Naive thymus-derived CD8-positive, alpha-beta T cell (primary cell): ENCODE data around the gene ZNF555. TPM values are rescaled to one million over a fixed set of nuclear protein-coding genes. Genes with fewer than 3 reads are reported as not detected.
A peak's percentile ranks its signal among the peaks of the same experiment; 100 is the strongest.

Experiments used
- ATAC-seq, 2 donors: fragments of 150-1000 bp; cut with Tn5 transposase in 1 of 2; sonication (Bioruptor Pico), chemical (Tn5 transposase) in 1 of 2; 1 replicate in 1 of 2; 2 replicates in 1 of 2; pipeline ENCODE4 v1.10.0; 2021; ENCODE audit warnings: mild to moderate bottlenecking in 2 of 2, moderate library complexity in 2 of 2
- POLR2A ChIA-PET: fragments of 350-600 bp; sonication (Branson Sonifier 250); formaldehyde crosslinking; loops from one replicate; lab custom pipeline; 2021; ENCODE audit warnings: antibody characterized with exemption; lab: Charles Lee
- DNase-seq, 10 donors: peaks; one replicate each; pipeline versions ENCODE4 v3.0.0 to v3.0.0-alpha.2; 2020 to 2022
- H3K27ac Mint-ChIP-seq, 10 donors: one replicate each; pipeline ENCODE4 v1.8.0; 2020 to 2022; ENCODE audit warnings: mild to moderate bottlenecking in 10 of 10, mixed read lengths in 10 of 10, moderate library complexity in 4 of 10, inconsistent platforms in 1 of 10
- H3K27me3 Mint-ChIP-seq, 5 donors: one replicate each; pipeline ENCODE4 v1.8.0; 2021 to 2022; ENCODE audit warnings: mixed read lengths in 5 of 5
- H3K36me3 Mint-ChIP-seq, 3 donors: one replicate each; pipeline ENCODE4 v1.8.0; 2020 to 2022; ENCODE audit warnings: mixed read lengths in 3 of 3, mild to moderate bottlenecking in 2 of 3, inconsistent platforms in 1 of 3
- H3K4me1 Mint-ChIP-seq, 4 donors: one replicate each; pipeline ENCODE4 v1.8.0; 2021 to 2022; ENCODE audit warnings: mixed read lengths in 4 of 4
- H3K4me3 Mint-ChIP-seq, 10 donors: one replicate each; pipeline ENCODE4 v1.8.0; 2020 to 2022; ENCODE audit warnings: mild to moderate bottlenecking in 10 of 10, mixed read lengths in 10 of 10, moderate library complexity in 6 of 10, inconsistent platforms in 1 of 10
- H3K9me3 Mint-ChIP-seq, 9 donors: one replicate each; pipeline ENCODE4 v1.8.0; 2020 to 2022; ENCODE audit warnings: mixed read lengths in 9 of 9, mild to moderate bottlenecking in 3 of 9, inconsistent platforms in 1 of 9, moderate library complexity in 1 of 9
- polyA plus RNA-seq, 3 donors: library from polyadenylated mRNA; unstranded; fragments of 300-500 nt; fragmentation: Illumina TruSeq; gene quantifications; one replicate each; pipeline ENCODE4 v1.2.3, GENCODE V29; 2021
- total RNA-seq, 8 experiments: library from RNA in 2 of 8; stranded (reverse) in 2 of 8; gene quantifications; one replicate each; pipeline ENCODE4 v1.2.3 and lab custom pipeline; 2021 to 2026

Gene ZNF555
- total and polyA plus RNA-seq, 5 experiments from 2014 or later, result 1.0 to 8.7 (median 3.4) TPM

GRCh38 chr19:2819540-2820111 lies 21.6 kb upstream of the ZNF555 start, which contains the start of gene ZNF554:
Gene ZNF554 (plus strand): TSS chr19:2819868. CDS start chr19:2820072, 204 bp downstream.
- H3K4me1 Mint-ChIP-seq, result peaks cover 0 to 14% (median 6%) of the 10 kb centered on the region in 4 donors
- H3K36me3 Mint-ChIP-seq, result peaks cover 0 to 1% (median 0%) of the 10 kb centered on the region in 3 donors
- POLR2A ChIA-PET, result interaction anchor here (0.6 to 2.0 kb wide), 5 partner anchors 12 to 123 kb away, joined by 3 to 11 read pairs (median 3); partner anchors contain the start of genes SGTA and ZNF555
- H3K27me3 Mint-ChIP-seq, result no peaks in the 10 kb centered on the region
- peak within 1 kb of the TSS in 8 of 10 donors; percentile 39 to 87 (median 76) for H3K27ac Mint-ChIP-seq
- H3K4me3 Mint-ChIP-seq, result peak within 1 kb of the TSS; percentile 81 to 93 (median 87)
- DNase-seq, result peak; percentile 96 to 100 (median 99)
- H3K9me3 Mint-ChIP-seq, result no peaks in the 10 kb centered on the region
- peak; percentile 93 to 94 for ATAC-seq

DNA sequence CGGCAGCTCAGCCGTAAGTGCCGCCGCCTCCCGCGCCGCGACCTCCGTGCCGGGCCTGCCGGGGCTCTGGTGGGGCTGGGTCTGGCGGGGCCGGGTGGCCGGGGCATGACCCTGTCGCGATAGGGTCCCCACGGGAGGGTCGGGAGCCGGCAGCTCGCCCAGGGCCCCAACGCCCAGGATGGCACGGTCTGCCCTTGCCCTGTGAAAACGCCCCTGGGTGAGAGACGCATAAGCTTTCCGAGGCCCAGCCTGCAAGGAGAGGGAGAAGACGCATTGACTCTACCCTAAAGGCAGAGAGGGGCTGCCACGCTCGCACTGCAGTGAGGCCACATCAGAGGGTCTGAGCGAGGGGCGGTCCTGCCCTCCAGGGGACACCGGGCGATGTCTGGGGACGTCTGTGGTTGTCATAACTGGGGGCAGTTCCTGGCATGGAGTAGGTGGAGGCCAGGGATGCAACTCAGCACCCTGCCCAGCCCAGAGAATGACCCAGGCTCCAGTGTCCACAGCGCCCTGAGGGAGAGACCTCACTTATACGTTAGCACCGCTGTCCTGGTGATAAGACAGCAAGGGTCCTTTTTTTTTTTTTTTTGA lies 21.1 kb upstream of the ZNF555 start:
- peak in 1 of 10 donors; percentile 5 for DNase-seq

GRCh38 chr19:2822846-2823245 lies 18.4 kb upstream of the ZNF555 start:
- POLR2A ChIA-PET, result interaction anchor here (1.4 kb wide), 1 partner anchor 19 kb away, joined by 3 read pairs; the partner anchor contains the start of gene ZNF555
- Mint-ChIP-seq H3K4me3 (no peak overlapping the region), H3K9me3 (peaks cover 0 to 7% (median 1%) of the 10 kb centered on the region in 9 donors), H3K36me3 (peaks cover 10 to 14% (median 13%) of the 10 kb centered on the region in 3 donors), H3K4me1 (peaks cover 0 to 14% (median 6%) of the 10 kb centered on the region in 4 donors), H3K27me3 (no peaks in the 10 kb centered on the region), H3K27ac (no peak overlapping the region)
- ATAC-seq, result no peak
- no peak for DNase-seq

More for the DNA sequence above, 21.1 kb upstream of the ZNF555 start:
- POLR2A ChIA-PET, result interaction anchor here (0.7 to 2.0 kb wide), 4 partner anchors 21 to 49 kb away, joined by 3 to 11 read pairs (median 4); partner anchors contain the start of genes SGTA and ZNF555
- Mint-ChIP-seq H3K9me3 (no peaks in the 10 kb centered on the region), H3K4me1 (peaks cover 0 to 14% (median 6%) of the 10 kb centered on the region in 4 donors), H3K36me3 (peaks cover 0 to 4% (median 0%) of the 10 kb centered on the region in 3 donors), H3K27ac (peak overlapping the region in 8 of 10 donors; percentile 39 to 87 (median 76)), H3K27me3 (no peaks in the 10 kb centered on the region), H3K4me3 (peak overlapping the region; percentile 81 to 93 (median 87))
- peak; percentile 22 to 26 for ATAC-seq

DNA sequence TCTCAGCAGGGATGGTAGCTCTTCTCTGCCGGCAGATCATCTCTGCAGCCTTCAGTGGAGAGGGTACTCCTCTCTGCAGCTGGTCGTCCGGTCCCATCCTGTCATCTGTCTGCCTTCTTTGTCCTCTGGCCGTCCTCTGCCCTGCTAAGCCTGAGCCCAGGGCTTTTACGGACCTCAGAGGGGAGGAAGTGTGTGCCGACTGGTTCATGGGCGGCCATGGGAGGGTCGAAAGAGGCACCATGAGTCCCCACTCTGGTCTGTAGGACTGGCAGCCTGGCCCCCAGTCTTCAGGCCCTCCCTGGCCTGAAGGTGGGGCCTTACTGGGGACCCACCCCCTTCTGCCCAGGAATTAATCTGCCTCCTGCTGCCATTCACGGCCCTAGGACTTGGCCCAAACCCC lies 17.6 kb upstream of the ZNF555 start:
- Mint-ChIP-seq H3K4me3 (no peak overlapping the region), H3K27me3 (no peaks in the 10 kb centered on the region), H3K36me3 (peaks cover 12 to 22% (median 21%) of the 10 kb centered on the region in 3 donors), H3K4me1 (peaks cover 0 to 14% (median 6%) of the 10 kb centered on the region in 4 donors), H3K27ac (no peak overlapping the region), H3K9me3 (peaks cover 0 to 10% (median 3%) of the 10 kb centered on the region in 9 donors)
- POLR2A ChIA-PET, result no interaction called here
- no peak for ATAC-seq
- no peak for DNase-seq

DNA sequence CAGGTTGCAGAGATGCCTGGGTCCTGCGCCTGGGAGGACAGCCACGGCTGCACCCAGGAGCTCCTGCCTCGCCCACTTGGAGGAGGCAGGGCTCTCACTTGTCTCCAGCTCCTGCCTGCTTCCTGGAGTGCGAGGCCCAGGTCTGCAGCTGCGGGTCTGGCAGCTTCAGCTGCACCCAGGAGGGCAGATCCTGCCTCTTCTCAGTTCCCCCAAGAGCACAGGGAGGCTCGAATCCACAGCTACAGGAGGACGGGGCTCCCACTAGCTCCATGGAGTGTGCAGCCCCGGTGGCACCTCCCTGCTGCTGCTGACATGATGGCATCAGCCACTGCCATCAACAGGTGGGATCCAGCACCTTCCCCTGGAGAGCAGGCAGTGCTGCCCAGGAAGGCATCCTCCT lies 17.1 kb upstream of the ZNF555 start:
- DNase-seq (no peak), ATAC-seq (no peak)
- no peaks in the 10 kb centered on the region for H3K27me3 Mint-ChIP-seq
- H3K27ac Mint-ChIP-seq, result no peak overlapping the region
- peaks cover 0 to 14% (median 6%) of the 10 kb centered on the region in 4 donors for H3K4me1 Mint-ChIP-seq
- POLR2A ChIA-PET, result interaction anchor here (1.3 kb wide), 1 partner anchor 16 kb away, joined by 4 read pairs; the partner anchor contains the start of gene ZNF555
- no peak overlapping the region for H3K4me3 Mint-ChIP-seq
- peaks cover 12 to 27% (median 21%) of the 10 kb centered on the region in 3 donors for H3K36me3 Mint-ChIP-seq
- peaks cover 0 to 12% (median 3%) of the 10 kb centered on the region in 9 donors for H3K9me3 Mint-ChIP-seq

- Mint-ChIP-seq H3K27me3 (no peaks in the 10 kb centered on the region), H3K27ac (no peak overlapping the region), H3K4me3 (no peak overlapping the region), H3K36me3 (peaks cover 12 to 36% (median 25%) of the 10 kb centered on the region in 3 donors), H3K9me3 (peaks cover 0 to 31% (median 9%) of the 10 kb centered on the region in 9 donors), H3K4me1 (peaks cover 0 to 4% (median 0%) of the 10 kb centered on the region in 4 donors)
- ATAC-seq, result no peak
- DNase-seq, result no peak
- POLR2A ChIA-PET, result no interaction called here
These were observed 14.3 kb upstream of the ZNF555 start for GRCh38 chr19:2827022-2827421.

- POLR2A ChIA-PET, result no interaction called here
- H3K4me1 Mint-ChIP-seq, result peaks cover 0 to 4% (median 0%) of the 10 kb centered on the region in 4 donors
- H3K27me3 Mint-ChIP-seq, result no peaks in the 10 kb centered on the region
- no peak overlapping the region for H3K27ac Mint-ChIP-seq
- no peak for ATAC-seq
- peaks cover 16 to 45% (median 29%) of the 10 kb centered on the region in 3 donors for H3K36me3 Mint-ChIP-seq
- H3K4me3 Mint-ChIP-seq, result no peak overlapping the region
- DNase-seq, result no peak
- H3K9me3 Mint-ChIP-seq, result peaks cover 0 to 41% (median 14%) of the 10 kb centered on the region in 9 donors
These were observed 13.3 kb upstream of the ZNF555 start for GRCh38 chr19:2827840-2828489.

DNA sequence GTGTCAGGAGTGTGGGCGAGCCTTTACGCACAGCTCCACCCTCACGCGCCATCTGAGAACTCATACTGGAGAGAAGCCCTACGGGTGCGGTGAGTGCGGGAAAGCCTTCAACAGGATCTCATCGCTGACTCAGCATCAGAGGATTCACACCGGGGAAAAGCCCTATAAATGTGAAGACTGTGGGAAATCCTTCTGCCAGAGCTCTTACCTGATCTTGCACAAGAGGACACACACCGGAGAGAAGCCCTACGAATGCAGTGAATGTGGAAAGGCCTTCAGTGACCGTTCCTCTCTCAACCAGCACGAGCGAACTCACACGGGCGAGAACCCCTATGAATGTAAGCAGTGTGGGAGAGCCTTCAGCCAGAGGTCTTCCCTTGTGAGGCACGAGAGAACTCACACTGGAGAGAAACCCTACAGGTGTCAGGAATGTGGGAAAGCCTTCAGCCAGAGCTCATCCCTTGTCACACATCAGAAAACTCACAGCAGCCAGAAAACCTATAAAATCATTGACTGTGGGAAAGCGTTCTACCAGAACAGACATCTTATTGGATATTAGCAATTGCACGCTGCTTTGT lies 6.9 kb upstream of the ZNF555 start:
- Mint-ChIP-seq H3K27me3 (no peaks in the 10 kb centered on the region), H3K4me3 (no peak overlapping the region), H3K27ac (no peak overlapping the region), H3K4me1 (peaks cover 0 to 2% (median 0%) of the 10 kb centered on the region in 4 donors), H3K36me3 (peaks cover 29 to 64% (median 32%) of the 10 kb centered on the region in 3 donors), H3K9me3 (peaks cover 0 to 83% (median 23%) of the 10 kb centered on the region in 9 donors)
- DNase-seq (no peak), ATAC-seq (no peak)
- POLR2A ChIA-PET, result no interaction called here

- no peak for ATAC-seq
- no peak for DNase-seq
- Mint-ChIP-seq H3K36me3 (peaks cover 25 to 52% (median 32%) of the 10 kb centered on the region in 3 donors), H3K4me1 (peaks cover 6 to 14% (median 9%) of the 10 kb centered on the region in 4 donors), H3K27ac (no peak overlapping the region), H3K9me3 (peaks cover 0 to 70% (median 23%) of the 10 kb centered on the region in 9 donors), H3K27me3 (no peaks in the 10 kb centered on the region), H3K4me3 (no peak overlapping the region)
- POLR2A ChIA-PET, result no interaction called here
These were observed 3.8 kb upstream of the ZNF555 start for GRCh38 chr19:2837430-2837829.

DNA sequence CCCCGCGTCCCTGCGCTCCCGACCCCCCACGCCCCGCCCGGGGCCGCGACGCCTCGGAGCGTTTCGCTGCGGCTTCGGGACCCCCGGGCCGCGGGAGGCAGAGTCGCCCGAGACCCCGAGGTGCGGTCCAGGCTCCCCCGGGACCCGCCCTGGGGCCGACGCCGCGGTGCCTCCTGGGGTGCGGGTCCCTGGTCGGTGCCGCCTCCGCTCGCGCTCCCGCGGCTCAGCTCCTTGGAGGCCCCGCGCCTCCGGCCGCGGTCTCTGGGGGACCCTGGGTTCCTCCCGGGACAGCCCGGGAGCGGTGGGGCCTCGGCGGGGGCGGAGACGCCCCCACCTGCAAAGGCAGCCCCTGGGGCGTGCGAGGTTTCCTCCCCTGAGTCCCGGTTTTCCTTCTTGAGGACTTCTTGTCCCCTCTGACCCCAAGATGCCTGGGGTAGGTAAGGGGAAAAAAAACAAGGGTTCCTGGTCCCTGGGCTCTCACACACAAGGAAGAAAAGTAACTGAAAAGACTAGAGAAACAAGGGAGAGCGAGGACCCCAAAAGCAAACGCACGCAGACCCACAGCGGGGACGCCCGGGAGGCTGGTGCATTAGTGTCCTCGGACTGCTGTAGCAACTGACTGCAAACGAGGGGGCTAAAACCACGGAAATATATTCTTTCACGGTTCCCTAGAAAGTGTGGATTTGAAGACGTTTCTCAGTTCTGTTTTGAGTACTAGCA lies 740 bp downstream of the ZNF555 start:
- ATAC-seq (no peak), DNase-seq (no peak)
- H3K27me3 Mint-ChIP-seq, result no peaks in the 10 kb centered on the region
- H3K4me3 Mint-ChIP-seq, result peak overlapping the region; percentile 62 to 87 (median 79)
- peaks cover 12 to 37% (median 23%) of the 10 kb centered on the region in 4 donors for H3K4me1 Mint-ChIP-seq
- H3K27ac Mint-ChIP-seq, result peak overlapping the region in 9 of 10 donors; percentile 5 to 79 (median 45)
- H3K9me3 Mint-ChIP-seq, result peaks cover 0 to 28% (median 3%) of the 10 kb centered on the region in 9 donors
- peaks cover 4 to 21% (median 5%) of the 10 kb centered on the region in 3 donors for H3K36me3 Mint-ChIP-seq
- POLR2A ChIA-PET, result interaction anchor here (1.0 to 2.0 kb wide), 8 partner anchors 14 to 109 kb away, joined by 3 to 11 read pairs (median 5); partner anchors contain the start of genes SGTA, ZNF554 and ZNF57

DNA sequence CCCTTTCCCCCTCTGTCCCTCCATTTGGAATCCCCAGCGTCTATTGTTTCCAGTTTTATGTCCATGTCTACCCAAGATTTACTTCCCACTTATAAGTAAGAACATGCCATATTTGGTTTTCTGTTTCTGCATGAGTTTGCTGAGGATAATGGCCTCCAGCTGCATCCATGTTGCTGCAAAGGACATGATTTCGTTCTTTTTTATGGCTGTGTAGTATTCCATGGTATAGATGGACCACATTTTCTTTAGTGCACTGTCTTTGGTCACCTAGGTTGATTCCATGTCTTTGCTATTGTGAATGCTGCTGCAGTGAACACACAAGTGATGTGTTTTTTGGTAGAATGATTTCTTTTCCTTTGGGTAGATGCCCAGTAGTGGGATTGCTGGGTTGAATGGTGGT lies 3.8 kb downstream of the ZNF555 start:
- POLR2A ChIA-PET, result no interaction called here
- H3K9me3 Mint-ChIP-seq, result peaks cover 0 to 18% (median 2%) of the 10 kb centered on the region in 9 donors
- no peak for ATAC-seq

More for the DNA sequence above, 3.8 kb downstream of the ZNF555 start:
- no peak for DNase-seq
- H3K27me3 Mint-ChIP-seq, result no peaks in the 10 kb centered on the region
- H3K4me1 Mint-ChIP-seq, result peaks cover 15 to 46% (median 29%) of the 10 kb centered on the region in 4 donors
- no peak overlapping the region for H3K27ac Mint-ChIP-seq
- H3K36me3 Mint-ChIP-seq, result peaks cover 3 to 17% (median 5%) of the 10 kb centered on the region in 3 donors
- H3K4me3 Mint-ChIP-seq, result no peak overlapping the region
